Peyer's patch (tissue), 4 donors: Measurements from ENCODE around the gene SMIM1.

Experiments used
- POLR2A ChIP-seq, 2 donors: fragments of 450-650 bp; IDR thresholded peaks; one replicate each; pipeline ENCODE4 v1.5.1; 2017; ENCODE audit warnings: antibody characterized with exemption in 2 of 2, mild to moderate bottlenecking in 2 of 2, moderate library complexity in 2 of 2
- TF ChIP-seq, protein P1 (sequence below), 6 experiments: fragments of 450-650 bp in 4 of 6; fragments of 200-600 bp in 2 of 6; sonication (generic) in 1 of 6; IDR thresholded peaks; one replicate each; pipeline ENCODE4 v1.5.1; 2017 to 2019; ENCODE audit warnings: antibody characterized with exemption in 6 of 6, mild to moderate bottlenecking in 3 of 6, moderate library complexity in 1 of 6

DNA sequence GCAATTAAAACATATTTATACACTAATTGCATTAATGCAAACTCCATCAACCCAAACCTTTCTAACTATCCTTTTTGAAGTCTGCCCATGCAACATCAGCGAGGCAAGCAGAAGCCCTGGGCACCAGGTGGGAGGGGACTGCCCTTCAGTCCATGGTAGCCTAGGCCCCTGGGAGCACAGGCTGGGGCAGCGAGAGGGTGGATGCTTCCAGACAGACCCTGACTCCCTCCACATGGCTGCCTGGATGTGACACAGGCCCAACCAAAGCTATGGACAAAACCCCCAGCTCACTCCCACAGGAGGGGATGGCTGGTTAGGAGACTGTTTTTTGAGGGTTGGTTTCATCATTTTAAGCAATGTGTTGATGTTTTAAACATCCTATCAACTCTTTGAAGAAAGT, 41.5 kb downstream of the SMIM1 start:
- TF ChIP-seq, protein P1, sequence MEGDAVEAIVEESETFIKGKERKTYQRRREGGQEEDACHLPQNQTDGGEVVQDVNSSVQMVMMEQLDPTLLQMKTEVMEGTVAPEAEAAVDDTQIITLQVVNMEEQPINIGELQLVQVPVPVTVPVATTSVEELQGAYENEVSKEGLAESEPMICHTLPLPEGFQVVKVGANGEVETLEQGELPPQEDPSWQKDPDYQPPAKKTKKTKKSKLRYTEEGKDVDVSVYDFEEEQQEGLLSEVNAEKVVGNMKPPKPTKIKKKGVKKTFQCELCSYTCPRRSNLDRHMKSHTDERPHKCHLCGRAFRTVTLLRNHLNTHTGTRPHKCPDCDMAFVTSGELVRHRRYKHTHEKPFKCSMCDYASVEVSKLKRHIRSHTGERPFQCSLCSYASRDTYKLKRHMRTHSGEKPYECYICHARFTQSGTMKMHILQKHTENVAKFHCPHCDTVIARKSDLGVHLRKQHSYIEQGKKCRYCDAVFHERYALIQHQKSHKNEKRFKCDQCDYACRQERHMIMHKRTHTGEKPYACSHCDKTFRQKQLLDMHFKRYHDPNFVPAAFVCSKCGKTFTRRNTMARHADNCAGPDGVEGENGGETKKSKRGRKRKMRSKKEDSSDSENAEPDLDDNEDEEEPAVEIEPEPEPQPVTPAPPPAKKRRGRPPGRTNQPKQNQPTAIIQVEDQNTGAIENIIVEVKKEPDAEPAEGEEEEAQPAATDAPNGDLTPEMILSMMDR (IDR thresholded peaks at IDR 0.05), result no peak
- TF ChIP-seq POLR2A (IDR thresholded peaks at IDR 0.05), result no peak
